MM.1S (cell line): ENCODE data around the gene FRS3.

Experiments
- EZH2phosphoT487 ChIP-seq: fragments of 300-600 bp; sonication (generic); IDR thresholded peaks from 2 replicates; pipeline ENCODE4 v1.6.1; 2018; ENCODE audit warnings: antibody characterized with exemption, low read length
- TF ChIP-seq, protein P1 (sequence below): fragments of 300-600 bp; sonication (generic); IDR thresholded peaks from 2 replicates; pipeline ENCODE4 v1.5.1; 2016; ENCODE audit warnings: antibody characterized with exemption, low read length, mixed read lengths

DNA sequence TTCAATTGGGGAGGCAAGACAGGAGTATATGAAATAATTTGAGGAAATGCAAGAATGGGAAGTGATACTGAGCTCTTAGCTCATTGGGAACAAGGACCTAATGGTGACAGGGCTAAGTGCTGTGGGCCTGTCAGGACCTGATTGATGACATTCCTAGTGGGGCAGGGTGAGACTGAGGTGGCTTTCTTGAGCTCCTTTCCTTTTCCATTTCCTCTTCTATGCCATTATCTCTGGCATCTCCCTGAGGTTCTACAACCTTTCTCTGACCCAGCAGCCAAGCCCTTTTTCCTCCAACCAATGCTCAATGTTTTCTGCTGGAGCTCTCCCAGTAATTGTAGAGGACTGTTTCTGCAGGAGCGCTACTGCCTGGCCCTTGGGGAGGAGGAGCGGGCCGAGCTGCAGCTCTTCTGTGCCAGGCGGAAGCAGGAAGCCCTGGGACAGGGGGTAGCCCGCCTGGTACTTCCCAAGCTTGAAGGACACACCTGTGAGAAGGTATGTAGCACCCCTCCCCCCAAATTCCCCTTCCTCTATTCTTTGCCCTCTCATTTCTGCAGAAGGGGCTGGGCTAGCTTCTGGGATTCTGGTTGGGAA, 5.0 kb upstream of the FRS3 start:
- no peak for TF ChIP-seq EZH2phosphoT487
- TF ChIP-seq, protein P1, sequence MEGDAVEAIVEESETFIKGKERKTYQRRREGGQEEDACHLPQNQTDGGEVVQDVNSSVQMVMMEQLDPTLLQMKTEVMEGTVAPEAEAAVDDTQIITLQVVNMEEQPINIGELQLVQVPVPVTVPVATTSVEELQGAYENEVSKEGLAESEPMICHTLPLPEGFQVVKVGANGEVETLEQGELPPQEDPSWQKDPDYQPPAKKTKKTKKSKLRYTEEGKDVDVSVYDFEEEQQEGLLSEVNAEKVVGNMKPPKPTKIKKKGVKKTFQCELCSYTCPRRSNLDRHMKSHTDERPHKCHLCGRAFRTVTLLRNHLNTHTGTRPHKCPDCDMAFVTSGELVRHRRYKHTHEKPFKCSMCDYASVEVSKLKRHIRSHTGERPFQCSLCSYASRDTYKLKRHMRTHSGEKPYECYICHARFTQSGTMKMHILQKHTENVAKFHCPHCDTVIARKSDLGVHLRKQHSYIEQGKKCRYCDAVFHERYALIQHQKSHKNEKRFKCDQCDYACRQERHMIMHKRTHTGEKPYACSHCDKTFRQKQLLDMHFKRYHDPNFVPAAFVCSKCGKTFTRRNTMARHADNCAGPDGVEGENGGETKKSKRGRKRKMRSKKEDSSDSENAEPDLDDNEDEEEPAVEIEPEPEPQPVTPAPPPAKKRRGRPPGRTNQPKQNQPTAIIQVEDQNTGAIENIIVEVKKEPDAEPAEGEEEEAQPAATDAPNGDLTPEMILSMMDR, result no peak
